Measurements from ENCODE around the gene TCP11X1.
"Not testable (repeated sequence)": the region's sequence is repeated elsewhere in the genome, so short reads cannot be mapped to it uniquely, and the experiment has no call there.

TCP11X1 gene

DNA sequence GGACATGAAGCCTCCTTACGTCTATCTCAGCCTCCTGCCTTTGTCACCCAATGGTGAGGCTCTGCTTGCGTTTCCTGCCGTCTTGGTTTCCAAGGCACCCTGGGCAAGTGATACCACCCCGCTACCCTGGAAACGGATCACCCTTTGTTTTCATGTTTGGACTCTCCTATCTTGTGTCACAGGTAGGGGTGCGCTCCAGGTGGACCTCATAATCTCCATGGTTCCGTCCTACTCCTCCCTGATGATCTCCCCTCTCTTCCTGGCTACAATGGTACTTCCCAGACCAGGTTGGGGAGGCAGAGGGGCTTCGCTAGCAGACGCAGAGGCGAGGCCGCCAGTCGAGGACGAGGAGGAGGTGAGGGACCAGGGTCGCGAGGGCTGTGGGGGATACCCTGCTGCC, at the start of gene TCP11X1:
TSS of gene TCP11X1 (plus strand) at position 316 of the 400 bp plus-strand sequence.
- DNase-seq, result not testable (repeated sequence)

DNA sequence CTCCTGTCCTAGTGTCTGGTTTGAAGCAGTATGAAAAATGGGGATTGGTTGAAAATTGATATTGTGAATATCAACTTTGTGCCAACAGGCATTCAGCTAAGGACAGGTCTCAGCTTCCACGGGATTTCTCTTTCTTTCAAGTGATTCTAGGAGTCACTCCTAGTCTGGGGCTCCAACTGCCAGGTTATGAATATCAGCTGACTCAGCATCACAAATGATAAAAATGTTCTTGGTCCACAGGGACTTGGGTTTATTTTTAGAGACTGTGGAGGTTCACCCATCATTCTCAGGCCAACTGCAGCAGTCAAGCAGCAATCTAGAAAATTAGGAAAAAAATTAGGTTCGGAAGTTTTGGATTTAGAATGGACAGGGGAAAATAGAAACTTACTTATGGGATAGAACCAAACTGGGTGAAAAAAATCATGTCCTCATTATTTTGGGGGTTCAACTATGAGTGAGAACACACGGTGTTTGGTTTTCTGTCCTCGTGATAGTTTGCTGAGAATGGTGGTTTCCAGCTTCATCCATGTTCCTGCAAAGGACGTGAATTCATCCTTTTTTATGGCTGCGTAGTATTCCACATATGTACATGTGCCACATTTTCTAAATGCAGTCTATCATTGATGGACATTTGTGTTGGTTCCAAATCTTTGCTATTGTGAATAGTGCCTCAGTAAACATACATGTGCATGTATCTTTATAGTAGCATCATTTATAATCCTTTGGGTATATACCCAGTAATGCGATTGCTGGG, 29.0 kb upstream of the TCP11X1 start:
- DNase-seq, result no peak

DNA sequence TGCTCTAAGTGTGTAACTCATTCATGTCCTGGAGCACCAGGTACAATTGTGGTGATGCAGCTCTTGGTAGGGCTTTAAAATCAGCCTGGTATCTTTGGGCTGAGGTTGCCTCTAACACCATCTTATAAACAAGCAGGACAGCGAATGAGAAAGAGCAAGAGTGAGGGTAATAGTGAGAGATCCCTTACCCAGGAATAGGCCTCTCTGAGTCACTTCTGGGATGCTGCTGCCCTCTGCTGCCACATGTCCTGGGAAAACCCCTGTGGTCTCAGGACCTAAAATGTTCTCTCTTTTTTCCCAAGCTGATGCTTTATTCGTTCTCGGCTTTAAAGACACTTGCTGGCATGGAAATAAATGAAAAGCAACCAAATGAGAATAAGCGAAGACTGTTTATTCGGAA, 7.2 kb upstream of the TCP11X1 start:
- not testable (repeated sequence) for DNase-seq

DNA sequence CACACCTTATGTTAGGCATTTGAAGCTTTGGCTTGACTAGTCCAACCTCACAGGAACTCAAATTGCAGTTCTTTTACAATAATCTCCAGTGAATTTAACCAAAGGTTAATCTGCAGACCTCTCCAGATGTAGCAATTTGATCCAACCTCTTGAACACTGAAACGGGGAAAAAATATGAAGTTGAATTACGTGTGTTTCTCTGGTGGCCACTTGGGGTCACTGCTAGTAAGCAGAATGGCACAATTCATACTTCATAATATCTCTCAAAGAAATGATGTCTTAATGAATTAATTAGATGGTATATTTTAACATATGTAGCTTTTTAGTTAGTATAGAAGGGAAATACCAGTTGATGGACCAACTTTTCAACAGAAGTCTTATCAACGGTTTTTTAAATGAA, 1.4 kb downstream of the TCP11X1 start:
- DNase-seq, result not testable (repeated sequence)

DNA sequence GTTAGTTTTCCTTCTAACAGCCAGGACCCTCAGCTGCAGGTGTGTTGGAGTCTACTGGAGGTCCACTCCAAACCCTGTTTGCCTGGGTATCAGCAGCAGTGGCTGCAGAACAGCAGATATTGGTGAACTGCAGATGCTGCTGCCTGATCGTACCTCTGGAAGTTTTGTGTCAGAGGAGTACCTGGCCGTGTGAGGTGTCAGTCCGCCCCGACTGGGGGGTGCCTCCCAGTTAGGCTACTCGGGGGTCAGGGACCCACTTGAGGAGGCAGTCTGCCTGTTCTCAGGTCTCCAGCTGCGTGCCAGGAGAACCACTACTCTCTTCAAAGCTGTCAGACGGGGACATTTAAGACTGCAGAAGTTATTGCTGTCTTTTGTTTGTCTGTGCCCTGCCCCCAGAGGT, 20.6 kb downstream of the TCP11X1 start:
- DNase-seq, result not testable (repeated sequence)

DNA sequence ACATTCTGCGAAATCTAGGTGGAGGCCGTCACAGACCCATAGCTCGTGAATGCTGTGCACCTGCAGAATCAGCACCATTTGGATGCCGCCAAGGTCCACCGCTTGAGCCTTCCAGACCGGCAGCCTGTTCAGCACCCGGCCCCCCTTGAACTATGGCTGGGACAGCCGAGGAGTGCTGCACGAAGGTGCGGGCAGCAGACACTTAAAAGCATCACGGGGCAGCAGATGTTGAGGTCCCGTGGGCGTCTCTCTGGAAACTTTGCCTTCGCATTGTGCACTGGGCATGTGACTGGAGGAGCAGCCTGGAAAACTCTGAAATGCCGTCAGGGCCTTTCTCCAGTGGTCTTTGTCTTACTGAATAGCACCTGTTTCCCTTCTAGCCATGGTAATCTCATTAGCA, 25.2 kb downstream of the TCP11X1 start:
- DNase-seq, result not testable (repeated sequence)

DNA sequence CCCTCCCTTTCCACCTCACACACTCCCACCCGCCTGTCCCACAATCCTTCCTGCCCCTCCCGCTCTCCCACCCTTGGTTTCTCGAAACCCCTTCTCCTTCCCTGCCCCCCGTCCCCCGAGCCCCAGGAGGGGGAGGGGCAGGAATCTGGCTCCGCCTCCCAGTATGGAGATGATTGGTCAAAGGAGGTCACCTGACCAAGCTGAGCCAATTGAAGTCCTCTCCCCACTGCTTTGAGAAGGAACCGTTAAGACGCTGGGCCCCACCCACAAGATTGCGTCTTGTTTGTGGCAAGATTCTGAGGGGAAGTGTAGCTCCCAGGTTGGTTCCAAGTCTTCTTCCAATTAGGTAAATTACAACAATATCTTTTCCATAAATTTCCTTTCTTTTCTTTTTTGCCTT, 31.8 kb downstream of the TCP11X1 start, which contains the start of gene NXF2:
TSS of gene NXF2 (plus strand) at position 275 of the 400 bp plus-strand sequence. CDS start 59,912 bp downstream, outside the sequence.
- not testable (repeated sequence) for DNase-seq

DNA sequence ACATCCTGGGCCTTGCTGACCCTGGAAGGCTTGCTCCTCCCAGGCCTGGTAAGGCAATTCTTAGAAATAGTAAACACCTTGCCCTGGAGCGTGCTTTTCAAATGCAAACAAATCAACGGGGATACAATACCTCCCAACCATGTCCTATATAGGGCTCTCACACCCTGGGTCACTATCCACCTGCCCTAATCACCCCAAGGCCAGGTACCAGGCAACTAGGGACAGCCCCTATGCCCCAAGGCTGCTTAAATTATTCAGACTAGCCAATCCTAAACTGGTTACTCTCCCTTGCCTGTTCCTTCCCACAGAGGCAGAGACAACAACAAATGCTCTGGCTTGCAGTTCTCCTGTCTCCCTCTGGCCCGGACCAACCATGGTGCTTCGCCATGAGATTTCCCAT, 57.1 kb downstream of the TCP11X1 start:
- DNase-seq, result not testable (repeated sequence)
